Measurements from ENCODE around the gene MORF4L2. TPM values are rescaled to one million over a fixed set of nuclear protein-coding genes. Genes with fewer than 3 reads are reported as not detected.
A peak's percentile ranks its signal among the peaks of the same experiment; 100 is the strongest.

Gene MORF4L2
- total and polyA plus RNA-seq, 9 of the 15 experiments (the other 6 are each of a cell fraction or from before 2014, with no cell fraction given): 324 to 781 (median 420) TPM

GRCh38 chrX:103674531-103675454 is 11.7 kb downstream of the MORF4L2 start (continued):
- TF ChIP-seq BCLAF1 (IDR thresholded peaks at IDR 0.05; ENCODE audit: borderline replicate concordance in 1 of 2, control insufficient read depth in 1 of 2, low read depth in 2 of 2, low read length in 1 of 2) (no peak), ZNF277 (CRISPR knock-in tag; IDR thresholded peaks at IDR 0.05; ENCODE audit: borderline replicate concordance) (no peak), FOXM1 (IDR thresholded peaks at IDR 0.05; ENCODE audit: low read depth) (no peak), FOXM1 (CRISPR knock-in tag; IDR thresholded peaks at IDR 0.05; ENCODE audit: low read depth) (no peak), RFX1 (IDR thresholded peaks at IDR 0.05) (no peak), ILF3 (IDR thresholded peaks at IDR 0.05; ENCODE audit: borderline replicate concordance) (peak; percentile 5; the same call in 1 of the 2 replicates), CCAR2 (IDR thresholded peaks at IDR 0.05; ENCODE audit: low read depth, low read length) (no peak), AFF4 (CRISPR knock-in tag; IDR thresholded peaks at IDR 0.05) (no peak), ELF2 (CRISPR knock-in tag; IDR thresholded peaks at IDR 0.05) (0 out of 2 replicates have a peak, but pooled peaks have one; percentile 25), ZNF311 (CRISPR knock-in tag; IDR thresholded peaks at IDR 0.05) (no peak), POLR2B (IDR thresholded peaks at IDR 0.05; ENCODE audit: low read depth, partially characterized antibody) (peak; percentile 80), ZNF280A (IDR thresholded peaks at IDR 0.05; ENCODE audit: low read depth, partially characterized antibody) (no peak), CREB3L1 (IDR thresholded peaks at IDR 0.05; ENCODE audit: borderline replicate concordance, low read depth) (no peak), POLR2AphosphoS2 (IDR thresholded peaks at IDR 0.05; ENCODE audit: low read length) (peak; percentile 79; the same call in 1 of the 2 replicates)

All from K562 (cell line).